Aorta (tissue), 5 donors: ENCODE results near the gene GPX4. TPM values are rescaled to one million over a fixed set of nuclear protein-coding genes. Genes with fewer than 3 reads are reported as not detected.

ENCODE experiments used
- ATAC-seq: fragments of 200-7000 bp; cut with Tn5 transposase; one replicate; pipeline ENCODE4 v1.9.1; 2022; ENCODE audit warnings: moderate library complexity; ENCODE audit not compliant: low FRiP score
- DNase-seq, 2 donors: peaks; one replicate each; pipeline ENCODE4 v3.0.0-alpha.2; 2020
- H3K27ac ChIP-seq, 2 donors: one replicate each; pipeline ENCODE4 v1.5.1; 2013; ENCODE audit warnings: low read length in 2 of 2, mild to moderate bottlenecking in 2 of 2, moderate library complexity in 2 of 2, control low read depth in 1 of 2, inconsistent platforms in 1 of 2, low read depth in 1 of 2
- H3K27me3 ChIP-seq, 2 donors: one replicate each; pipeline ENCODE4 v1.6.1; 2013; ENCODE audit warnings: control low read depth in 1 of 2, low read length in 1 of 2, mild to moderate bottlenecking in 1 of 2, moderate library complexity in 1 of 2; ENCODE audit not compliant: insufficient read depth in 2 of 2, control insufficient read depth in 1 of 2
- H3K36me3 ChIP-seq, 2 donors: one replicate each; pipeline ENCODE4 v1.6.1; 2013; ENCODE audit warnings: control low read depth in 1 of 2, low read length in 1 of 2, mild to moderate bottlenecking in 1 of 2; ENCODE audit not compliant: insufficient read depth in 2 of 2, control insufficient read depth in 1 of 2
- H3K4me1 ChIP-seq, 2 donors: one replicate each; pipeline ENCODE4 v1.6.1; 2013; ENCODE audit warnings: low read length in 2 of 2, control low read depth in 1 of 2, mild to moderate bottlenecking in 1 of 2, moderate library complexity in 1 of 2; ENCODE audit not compliant: insufficient read depth in 2 of 2, control insufficient read depth in 1 of 2
- H3K4me3 ChIP-seq, 2 donors: one replicate each; pipeline ENCODE4 v1.5.1; 2013; ENCODE audit warnings: low read length in 2 of 2, control low read depth in 1 of 2, mild to moderate bottlenecking in 1 of 2
- H3K9me3 ChIP-seq: one replicate; pipeline ENCODE4 v1.6.1; 2013; ENCODE audit warnings: mild to moderate bottlenecking, low read length; ENCODE audit not compliant: control insufficient read depth
- WGBS, 2 donors: extraction: QIAGEN DNeasy Blood & Tissue Kit; methylation state at CpG; one replicate each; pipeline ENCODE4 v1.1.7; 2013; 5-methylcytosine and 5-hydroxymethylcytosine counted together
- intact Hi-C, 2 donors: fragments of 100-400 bp; cut with DNase I; formaldehyde crosslinking; loops; one replicate each; pipeline versions ENCODE4 v1.14.2 to v1.15.0; 2022
- polyA plus RNA-seq, 2 donors: library from polyadenylated mRNA; stranded (reverse); fragments of 200-250 nt; gene quantifications; one replicate each; pipeline ENCODE4 v1.2.3, GENCODE V29; 2013
- total RNA-seq, 2 donors: library from RNA; stranded (reverse); fragmentation: NEBNext Ultra II Directional; extraction: Animal tissue kit (Norgen Biotek cat#: 25700); gene quantifications; one replicate each; pipeline ENCODE4 v1.2.1, GENCODE V29; 2021
- donor health status: healthy with polysubstance abuse.
- donor health status: Bipolar disorder and iron deficiency.
- donor health status: DM: no; HTN: no; CAD: no.
- donor health status: DM: no; HTN: no; CAD: no.
- donor health status: DM: yes; HTN: yes; CAD: no.

The GPX4 gene
- total and polyA plus RNA-seq, 4 donors = 165 to 786 (median 466) TPM

DNA sequence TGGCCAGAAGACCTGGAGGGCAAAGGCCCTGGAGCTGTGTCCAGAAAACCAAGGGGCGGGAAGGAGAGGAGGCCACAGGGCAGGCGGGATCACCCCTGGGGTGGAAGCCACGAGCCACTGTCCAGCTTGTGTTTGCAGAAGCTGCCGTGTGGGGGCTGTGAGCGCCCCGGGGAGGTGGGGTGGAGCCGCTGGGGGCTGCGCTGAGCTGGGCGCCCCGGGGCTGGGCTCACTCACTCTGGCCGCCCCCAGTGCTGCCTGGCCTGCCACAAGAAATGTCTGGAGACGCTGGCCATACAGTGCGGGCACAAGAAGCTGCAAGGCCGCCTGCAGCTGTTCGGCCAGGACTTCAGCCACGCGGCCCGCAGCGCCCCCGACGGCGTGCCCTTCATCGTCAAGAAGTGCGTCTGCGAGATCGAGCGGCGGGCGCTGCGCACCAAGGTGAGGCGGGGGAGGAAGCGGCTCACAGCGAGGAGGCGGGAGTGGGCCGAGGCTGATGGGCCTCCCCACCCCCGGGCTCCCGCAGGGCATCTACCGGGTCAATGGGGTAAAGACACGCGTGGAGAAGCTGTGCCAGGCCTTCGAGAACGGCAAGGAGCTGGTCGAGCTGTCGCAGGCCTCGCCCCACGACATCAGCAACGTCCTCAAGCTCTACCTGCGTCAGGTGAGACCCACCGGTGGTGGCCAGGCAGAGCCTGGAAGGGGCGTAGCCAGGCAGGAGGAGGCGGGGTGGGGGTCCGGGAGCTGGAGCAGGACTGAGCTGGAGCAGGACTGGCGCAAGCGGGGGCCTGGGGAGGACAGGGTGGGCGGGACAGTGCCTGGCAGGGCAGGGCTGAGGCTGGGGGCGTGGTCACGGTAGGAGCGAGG, 22.3 kb upstream of the GPX4 start:
- DNase-seq = peak in 1 of 2 donors; percentile 79
- 57 to 69% methylated on average over 56 to 58 of the region's 58 CpGs for WGBS, 2 donors
- ATAC-seq = no peak
- Histone ChIP-seq H3K27me3 (no peaks in the 10 kb centered on the region), H3K9me3 (no peaks in the 10 kb centered on the region), H3K4me1 (no peaks in the 10 kb centered on the region), H3K36me3 (no peaks in the 10 kb centered on the region), H3K4me3 (no peak overlapping the region), H3K27ac (no peak overlapping the region)
- intact Hi-C loops = no loop called here

GRCh38 chr19:1082165-1082927, 21.4 kb upstream of the GPX4 start:
- Histone ChIP-seq H3K27ac (no peak overlapping the region), H3K36me3 (no peaks in the 10 kb centered on the region), H3K27me3 (no peaks in the 10 kb centered on the region), H3K4me1 (no peaks in the 10 kb centered on the region), H3K9me3 (no peaks in the 10 kb centered on the region), H3K4me3 (no peak overlapping the region)
- 15 to 19% methylated on average over 42 to 51 of the region's 51 CpGs for WGBS, 2 donors
- DNase-seq (peak in 1 of 2 donors; percentile 84), ATAC-seq (peak; percentile 67)
- intact Hi-C loops = no loop called here

DNA sequence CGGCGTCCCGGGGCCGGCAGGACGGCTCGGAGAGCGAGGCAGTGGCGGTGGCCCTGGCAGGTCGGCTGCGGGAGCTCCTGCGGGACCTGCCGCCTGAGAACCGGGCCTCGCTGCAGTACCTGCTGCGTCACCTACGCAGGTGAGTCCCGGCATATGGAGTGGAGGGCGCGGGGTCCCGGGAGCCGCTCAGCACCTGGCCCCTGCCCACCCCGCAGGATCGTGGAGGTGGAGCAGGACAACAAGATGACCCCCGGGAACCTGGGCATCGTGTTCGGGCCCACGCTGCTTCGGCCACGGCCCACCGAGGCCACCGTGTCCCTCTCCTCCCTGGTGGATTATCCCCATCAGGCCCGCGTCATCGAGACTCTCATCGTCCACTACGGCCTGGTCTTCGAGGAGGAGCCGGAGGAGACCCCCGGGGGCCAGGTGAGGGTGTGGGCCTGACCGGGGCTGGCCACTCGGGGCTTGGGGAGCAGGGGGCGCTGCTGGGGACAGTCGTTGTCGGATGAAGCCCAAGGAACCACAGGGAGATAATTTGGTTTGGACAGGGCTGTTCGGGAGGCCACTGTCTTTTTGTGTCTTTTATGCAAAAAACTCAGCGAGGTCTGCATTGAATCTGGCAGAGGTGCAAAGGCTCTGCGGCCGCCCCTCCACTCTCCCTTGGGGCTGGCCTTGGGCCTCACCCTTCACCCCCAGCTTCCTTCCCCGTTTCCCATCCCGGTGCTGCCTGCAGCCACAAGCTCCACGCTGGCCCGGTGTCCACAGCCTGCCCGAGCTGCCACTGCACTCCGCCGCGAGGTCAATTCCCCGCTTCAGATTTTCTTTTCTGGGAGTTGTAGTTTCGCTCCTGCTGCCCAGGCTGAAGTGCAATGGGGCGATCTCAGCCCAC, 20.6 kb upstream of the GPX4 start:
- peak in 1 of 2 donors; percentile 75 for DNase-seq
- 85 to 86% methylated on average over 59 of the region's 59 CpGs for WGBS, 2 donors
- no peak overlapping the region for H3K4me3 ChIP-seq
- no peaks in the 10 kb centered on the region for H3K9me3 ChIP-seq
- H3K27me3 ChIP-seq = no peaks in the 10 kb centered on the region
- no peak for ATAC-seq
- no peaks in the 10 kb centered on the region for H3K4me1 ChIP-seq
- H3K36me3 ChIP-seq = no peaks in the 10 kb centered on the region
- H3K27ac ChIP-seq = no peak overlapping the region
- intact Hi-C loops = no loop called here

GRCh38 chr19:1084024-1084868, 19.5 kb upstream of the GPX4 start:
- DNase-seq (peak in 1 of 2 donors; percentile 66), ATAC-seq (no peak)
- Histone ChIP-seq H3K4me3 (no peak overlapping the region), H3K27ac (no peak overlapping the region), H3K27me3 (no peaks in the 10 kb centered on the region), H3K9me3 (no peaks in the 10 kb centered on the region), H3K4me1 (no peaks in the 10 kb centered on the region), H3K36me3 (no peaks in the 10 kb centered on the region)
- 83 to 84% methylated on average over 43 of the region's 43 CpGs for WGBS, 2 donors
- intact Hi-C loops = no loop called here

DNA sequence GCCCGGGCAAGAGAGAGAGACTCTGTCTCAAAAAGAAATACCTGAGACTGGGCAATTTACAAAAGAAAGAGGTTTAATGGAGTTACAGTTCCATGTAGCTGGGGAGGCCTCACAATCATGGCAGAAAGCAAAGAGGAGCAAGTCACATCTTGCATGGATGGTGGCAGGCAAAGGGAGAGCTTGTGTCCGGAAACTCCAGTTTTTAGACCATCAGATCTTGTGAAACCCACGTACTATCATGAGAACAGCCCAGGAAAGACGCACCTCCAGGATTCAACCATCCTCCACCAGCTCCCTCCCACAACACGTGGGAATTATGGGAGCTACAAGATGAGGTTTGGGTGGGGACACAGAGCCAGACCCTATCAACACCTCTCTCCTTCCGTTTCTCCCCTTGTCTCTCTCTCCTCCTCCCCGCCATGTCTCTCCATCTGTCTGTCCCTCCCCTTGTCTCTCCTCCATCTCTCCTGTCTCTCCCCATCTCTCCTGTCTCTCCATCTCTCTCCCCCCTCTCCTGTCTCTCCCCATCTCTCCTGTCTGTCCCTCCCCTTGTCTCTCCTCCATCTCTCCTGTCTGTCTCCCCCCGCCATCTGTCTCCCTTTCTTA, 18.6 kb upstream of the GPX4 start:
- Histone ChIP-seq H3K27ac (no peak overlapping the region), H3K27me3 (no peaks in the 10 kb centered on the region), H3K4me3 (no peak overlapping the region), H3K36me3 (no peaks in the 10 kb centered on the region), H3K4me1 (no peaks in the 10 kb centered on the region), H3K9me3 (no peaks in the 10 kb centered on the region)
- intact Hi-C loops = no loop called here
- ATAC-seq (no peak), DNase-seq (no peak)
- 64 to 74% methylated on average over 7 to 8 of the region's 8 CpGs for WGBS, 2 donors

GRCh38 chr19:1085676-1086442, 17.9 kb upstream of the GPX4 start:
- Histone ChIP-seq H3K27me3 (no peaks in the 10 kb centered on the region), H3K27ac (no peak overlapping the region), H3K4me1 (no peaks in the 10 kb centered on the region), H3K36me3 (no peaks in the 10 kb centered on the region), H3K4me3 (no peak overlapping the region), H3K9me3 (no peaks in the 10 kb centered on the region)
- DNase-seq (no peak), ATAC-seq (no peak)
- 75 to 76% methylated on average over 35 to 38 of the region's 38 CpGs for WGBS, 2 donors
- intact Hi-C loops = no loop called here

GRCh38 chr19:1086613-1087012, 17.2 kb upstream of the GPX4 start:
- ATAC-seq (no peak), DNase-seq (no peak)
- Histone ChIP-seq H3K4me1 (no peaks in the 10 kb centered on the region), H3K27ac (no peak overlapping the region), H3K27me3 (no peaks in the 10 kb centered on the region), H3K36me3 (peaks cover 0 to 4% of the 10 kb centered on the region in 2 donors), H3K4me3 (no peak overlapping the region), H3K9me3 (no peaks in the 10 kb centered on the region)
- intact Hi-C loops = no loop called here
- 75 to 76% methylated on average over 21 of the region's 21 CpGs for WGBS, 2 donors
